Mesothelial cell of epicardium (in vitro differentiated cells): ENCODE measurements around the gene ALDOC. TPM values are rescaled to one million over a fixed set of nuclear protein-coding genes. Genes with fewer than 3 reads are reported as not detected.

Experiments used
- DNase-seq, 2 experiments: peaks; one replicate each; pipeline ENCODE4 v3.0.0; 2021; ENCODE audit warnings: low spot score in 2 of 2; ENCODE audit not compliant: unreplicated experiment in 2 of 2
- H3K27ac Mint-ChIP-seq: 2 replicates; pipeline ENCODE4 v1.8.0; 2021; ENCODE audit warnings: mixed read lengths
- H3K27me3 Mint-ChIP-seq: 2 replicates; pipeline ENCODE4 v1.8.0; 2021; ENCODE audit warnings: low read depth, mixed read lengths
- H3K36me3 Mint-ChIP-seq: 2 replicates; pipeline ENCODE4 v1.8.0; 2021; ENCODE audit warnings: mixed read lengths
- H3K4me1 Mint-ChIP-seq: 2 replicates; pipeline ENCODE4 v1.8.0; 2021; ENCODE audit warnings: mixed read lengths
- H3K4me3 Mint-ChIP-seq: 2 replicates; pipeline ENCODE4 v1.8.0; 2021; ENCODE audit warnings: mild to moderate bottlenecking, moderate library complexity, mixed read lengths
- H3K9me3 Mint-ChIP-seq: 2 replicates; pipeline ENCODE4 v1.8.0; 2021; ENCODE audit warnings: mixed read lengths
- total RNA-seq: library from RNA; stranded (reverse); gene quantifications from 3 replicates; pipeline ENCODE4 v1.2.1, GENCODE V29; 2021
- TF ChIP-seq, protein P1 (sequence below): fragments of 200-600 bp; sonication (generic); IDR thresholded peaks from one replicate; pipeline ENCODE4 v1.5.0; 2021; ENCODE audit warnings: antibody characterized with exemption; ENCODE audit not compliant: unreplicated experiment

ALDOC gene
- total RNA-seq, 1 donor from 2014 or later, result 22.6 TPM

DNA sequence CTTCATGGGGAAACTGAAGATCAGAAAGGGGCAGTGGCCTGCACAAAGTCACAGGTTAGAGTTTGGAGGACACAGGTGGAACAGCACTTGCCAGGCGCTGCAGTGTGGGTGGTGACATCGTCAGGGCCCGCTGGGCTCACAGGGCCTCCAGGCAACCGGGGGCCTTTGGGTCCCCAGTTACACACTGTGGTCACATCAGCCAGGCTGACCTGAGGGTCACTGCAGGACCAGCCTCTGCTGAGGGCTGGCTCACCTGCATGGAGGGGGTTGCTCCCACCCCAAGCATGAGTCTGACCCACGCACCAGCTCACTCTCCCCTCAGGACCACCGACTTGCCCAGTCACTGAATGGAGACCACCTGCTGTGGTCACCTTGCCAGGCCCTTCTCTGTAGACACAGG is 53.5 kb downstream of the ALDOC start:
- Mint-ChIP-seq H3K4me1 (peaks cover 20% of the 10 kb centered on the region), H3K27me3 (peaks cover 6% of the 10 kb centered on the region), H3K4me3 (no peak overlapping the region), H3K9me3 (no peaks in the 10 kb centered on the region), H3K36me3 (no peaks in the 10 kb centered on the region), H3K27ac (no peak overlapping the region)
- TF ChIP-seq, protein P1, sequence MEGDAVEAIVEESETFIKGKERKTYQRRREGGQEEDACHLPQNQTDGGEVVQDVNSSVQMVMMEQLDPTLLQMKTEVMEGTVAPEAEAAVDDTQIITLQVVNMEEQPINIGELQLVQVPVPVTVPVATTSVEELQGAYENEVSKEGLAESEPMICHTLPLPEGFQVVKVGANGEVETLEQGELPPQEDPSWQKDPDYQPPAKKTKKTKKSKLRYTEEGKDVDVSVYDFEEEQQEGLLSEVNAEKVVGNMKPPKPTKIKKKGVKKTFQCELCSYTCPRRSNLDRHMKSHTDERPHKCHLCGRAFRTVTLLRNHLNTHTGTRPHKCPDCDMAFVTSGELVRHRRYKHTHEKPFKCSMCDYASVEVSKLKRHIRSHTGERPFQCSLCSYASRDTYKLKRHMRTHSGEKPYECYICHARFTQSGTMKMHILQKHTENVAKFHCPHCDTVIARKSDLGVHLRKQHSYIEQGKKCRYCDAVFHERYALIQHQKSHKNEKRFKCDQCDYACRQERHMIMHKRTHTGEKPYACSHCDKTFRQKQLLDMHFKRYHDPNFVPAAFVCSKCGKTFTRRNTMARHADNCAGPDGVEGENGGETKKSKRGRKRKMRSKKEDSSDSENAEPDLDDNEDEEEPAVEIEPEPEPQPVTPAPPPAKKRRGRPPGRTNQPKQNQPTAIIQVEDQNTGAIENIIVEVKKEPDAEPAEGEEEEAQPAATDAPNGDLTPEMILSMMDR, result no peak
- DNase-seq, result no peak

Other genes starting within 250 kb of the ALDOC start
- 36.7 to 40.2 TPM (median 39.8 TPM) in 3 replicates for gene IFT20, start 241.4 kb downstream of the ALDOC start, total RNA-seq
- gene TNFAIP1, start 241.1 kb downstream of the ALDOC start, total RNA-seq, result 35.8 to 41.8 TPM (median 37.6 TPM) in 3 replicates
- gene POLDIP2, start 219.4 kb downstream of the ALDOC start, total RNA-seq, result 60.8 to 61.0 TPM (median 60.9 TPM) in 3 replicates
- not detected in 3 replicates for gene SEBOX, start 211.7 kb downstream of the ALDOC start, total RNA-seq
- 0.47 to 0.51 TPM (median 0.50 TPM) in 3 replicates for gene VTN, start 206.6 kb downstream of the ALDOC start, total RNA-seq
- 17.3 to 19.0 TPM (median 17.3 TPM) in 3 replicates for gene SARM1, start 205.2 kb downstream of the ALDOC start, total RNA-seq
- gene SLC46A1, start 170.7 kb downstream of the ALDOC start, total RNA-seq, result 13.3 to 15.2 TPM (median 13.5 TPM) in 3 replicates
- gene SLC13A2, start 103.3 kb downstream of the ALDOC start, total RNA-seq, result not detected in 3 replicates
- gene FOXN1, start 70.5 kb downstream of the ALDOC start, total RNA-seq, result 0.34 to 0.42 TPM (median 0.34 TPM) in 3 replicates
- 61.0 to 66.2 TPM (median 61.2 TPM) in 3 replicates for gene UNC119, start 24.3 kb downstream of the ALDOC start, total RNA-seq
- 75.2 to 80.7 TPM (median 78.7 TPM) in 3 replicates for gene PIGS, start 5.4 kb downstream of the ALDOC start, total RNA-seq
- 32.1 to 45.2 TPM (median 42.0 TPM) in 3 replicates for gene SPAG5, start 22.1 kb upstream of the ALDOC start, total RNA-seq
- gene RSKR, start 37.3 kb upstream of the ALDOC start, total RNA-seq, result 24.0 to 31.3 TPM (median 26.3 TPM) in 3 replicates
- 155 to 162 TPM (median 157 TPM) in 3 replicates for gene BLTP2, start 68.3 kb upstream of the ALDOC start, total RNA-seq
- 51.0 to 57.9 TPM (median 56.6 TPM) in 3 replicates for gene SDF2, start 85.0 kb upstream of the ALDOC start, total RNA-seq
- gene SUPT6H, start 85.3 kb upstream of the ALDOC start, total RNA-seq, result 82.7 to 91.8 TPM (median 89.0 TPM) in 3 replicates
- 9.2 to 11.7 TPM (median 10.4 TPM) in 3 replicates for gene PROCA1, start 135.0 kb upstream of the ALDOC start, total RNA-seq
- gene RAB34, start 141.0 kb upstream of the ALDOC start, total RNA-seq, result 172 to 181 TPM (median 178 TPM) in 3 replicates
- gene RPL23A, start 143.1 kb upstream of the ALDOC start, total RNA-seq, result 1,669 to 1,804 TPM (median 1,792 TPM) in 3 replicates
- 2.3 to 3.8 TPM (median 3.3 TPM) in 3 replicates for gene TLCD1, start 149.3 kb upstream of the ALDOC start, total RNA-seq
- 5.2 to 7.6 TPM (median 5.9 TPM) in 3 replicates for gene NEK8, start 151.9 kb upstream of the ALDOC start, total RNA-seq
- gene TRAF4, start 167.1 kb upstream of the ALDOC start, total RNA-seq, result 252 to 259 TPM (median 254 TPM) in 3 replicates